CD14-positive monocyte (primary cell): ENCODE results near the gene NDUFS5. TPM values are rescaled to one million over a fixed set of nuclear protein-coding genes. Genes with fewer than 3 reads are reported as not detected.
A peak's percentile ranks its signal among the peaks of the same experiment; 100 is the strongest.

Experiments used
- DNase-seq, 3 donors: peaks; one replicate each; pipeline ENCODE4 v3.0.0-alpha.2; 2011 to 2022
- H2AFZ ChIP-seq: 2 replicates; pipeline ENCODE4 v1.6.0; 2012; ENCODE audit warnings: mild to moderate bottlenecking, low read depth, low read length, inconsistent platforms; ENCODE audit not compliant: insufficient read depth, poor library complexity, severe bottlenecking
- H3K27ac ChIP-seq, 2 donors: 1 replicate in 1 of 2; 2 replicates in 1 of 2; pipeline ENCODE4 v1.5.1; 2012 to 2013; ENCODE audit warnings: low read length in 2 of 2, control low read depth in 1 of 2, inconsistent platforms in 1 of 2, low read depth in 1 of 2, mild to moderate bottlenecking in 1 of 2
- H3K27me3 ChIP-seq, 2 donors: one replicate each; pipeline versions ENCODE4 v1.6.0 to v1.6.1; 2011 to 2013; ENCODE audit warnings: low read length in 2 of 2; ENCODE audit not compliant: control insufficient read depth in 2 of 2, insufficient read depth in 2 of 2
- H3K36me3 ChIP-seq, 2 donors: replicated peaks in 1 of 2; 1 replicate in 1 of 2; 2 replicates in 1 of 2; pipeline versions ENCODE4 v1.5.1 to v1.6.1; 2012 to 2013; ENCODE audit warnings: low read length in 2 of 2, control low read depth in 1 of 2, inconsistent platforms in 1 of 2, mild to moderate bottlenecking in 1 of 2; ENCODE audit not compliant: insufficient read depth in 2 of 2, control insufficient read depth in 1 of 2
- H3K4me1 ChIP-seq, 2 donors: 1 replicate in 1 of 2; 2 replicates in 1 of 2; pipeline versions ENCODE4 v1.5.1 to v1.6.1; 2012 to 2013; ENCODE audit warnings: low read length in 2 of 2, control low read depth in 1 of 2, inconsistent platforms in 1 of 2, mild to moderate bottlenecking in 1 of 2, moderate library complexity in 1 of 2; ENCODE audit not compliant: insufficient read depth in 2 of 2, control insufficient read depth in 1 of 2
- H3K4me2 ChIP-seq: replicated peaks from 2 replicates; pipeline ENCODE3; 2012; ENCODE audit warnings: low read length, moderate library complexity, mild to moderate bottlenecking; ENCODE audit not compliant: poor library complexity, severe bottlenecking; ENCODE audit errors: extremely low read depth
- H3K4me3 ChIP-seq, 3 experiments: fragments of 200-600 bp in 1 of 3; sonication (generic) in 1 of 3; replicated peaks in 1 of 3; 1 replicate in 2 of 3; 2 replicates in 1 of 3; pipeline ENCODE4 v1.5.1; 2011 to 2013; ENCODE audit warnings: low read length in 3 of 3, mild to moderate bottlenecking in 3 of 3, control low read depth in 2 of 3, low read depth in 2 of 3, inconsistent platforms in 1 of 3, moderate library complexity in 1 of 3
- H3K79me2 ChIP-seq: 2 replicates; pipeline ENCODE4 v1.6.0; 2012; ENCODE audit warnings: mild to moderate bottlenecking, control low read depth, inconsistent platforms, low read length, moderate library complexity; ENCODE audit not compliant: insufficient read depth
- H3K9ac ChIP-seq: 2 replicates; pipeline ENCODE4 v1.6.0; 2017; ENCODE audit warnings: low read length, mild to moderate bottlenecking; ENCODE audit not compliant: insufficient read depth, poor library complexity, severe bottlenecking
- H3K9me3 ChIP-seq, 2 donors: replicated peaks in 1 of 2; 1 replicate in 1 of 2; 2 replicates in 1 of 2; pipeline versions ENCODE4 v1.5.1 to v1.6.1; 2012 to 2013; ENCODE audit warnings: low read length in 2 of 2, control low read depth in 1 of 2; ENCODE audit not compliant: control insufficient read depth in 1 of 2, insufficient read depth in 1 of 2
- H4K20me1 ChIP-seq: 2 replicates; pipeline ENCODE4 v1.6.0; 2012; ENCODE audit warnings: mild to moderate bottlenecking, low read length, control low read depth, moderate library complexity; ENCODE audit not compliant: insufficient read depth
- H3K27ac Mint-ChIP-seq, 7 donors: one replicate each; pipeline ENCODE4 v1.8.0; 2020; ENCODE audit warnings: mild to moderate bottlenecking in 7 of 7, mixed read lengths in 7 of 7, moderate library complexity in 6 of 7, inconsistent platforms in 2 of 7
- H3K27me3 Mint-ChIP-seq, 3 donors: one replicate each; pipeline ENCODE4 v1.8.0; 2021 to 2022; ENCODE audit warnings: low read depth in 3 of 3, mild to moderate bottlenecking in 3 of 3, mixed read lengths in 3 of 3, moderate library complexity in 3 of 3, inconsistent platforms in 1 of 3
- H3K36me3 Mint-ChIP-seq, 2 donors: one replicate each; pipeline ENCODE4 v1.8.0; 2020; ENCODE audit warnings: mixed read lengths in 2 of 2, inconsistent platforms in 1 of 2, mild to moderate bottlenecking in 1 of 2
- H3K4me1 Mint-ChIP-seq: one replicate; pipeline ENCODE4 v1.8.0; 2020; ENCODE audit warnings: mild to moderate bottlenecking, mixed read lengths
- H3K4me3 Mint-ChIP-seq, 2 donors: one replicate each; pipeline ENCODE4 v1.8.0; 2020; ENCODE audit warnings: mild to moderate bottlenecking in 2 of 2, mixed read lengths in 2 of 2, moderate library complexity in 1 of 2
- H3K9me3 Mint-ChIP-seq, 7 donors: one replicate each; pipeline ENCODE4 v1.8.0; 2020 to 2022; ENCODE audit warnings: mixed read lengths in 7 of 7, mild to moderate bottlenecking in 6 of 7, moderate library complexity in 6 of 7, inconsistent platforms in 2 of 7
- CTCF ChIP-seq: fragments of 200-600 bp; IDR thresholded peaks from one replicate; pipeline ENCODE4 v1.8.0; 2022; ENCODE audit warnings: antibody characterized with exemption, mild to moderate bottlenecking
- WGBS: methylation state at CpG from one replicate; pipeline ENCODE4 v1.1.5; 2013; ENCODE audit warnings: missing lambda C conversion rate; ENCODE audit not compliant: insufficient coverage; 5-methylcytosine and 5-hydroxymethylcytosine counted together
- intact Hi-C, 2 donors: fragments of 100-400 bp; cut with micrococcal nuclease; formaldehyde crosslinking; loops; one replicate each; pipeline versions ENCODE4 v1.15.0 to v1.15.1; 2023
- polyA plus RNA-seq, 3 donors: library from polyadenylated mRNA; depleted of rRNA in 1 of 3; unstranded in 2 of 3; stranded (reverse) in 1 of 3; fragments of 300-500 nt in 2 of 3; fragments of >200 nt in 1 of 3; fragmentation: Illumina TruSeq in 2 of 3; gene quantifications; 1 replicate in 2 of 3; 2 replicates in 1 of 3; pipeline ENCODE4 v1.2.3, GENCODE V29; 2012 to 2021

The NDUFS5 gene
- polyA plus RNA-seq, 3 donors, result 119 to 463 (median 393) TPM

- Histone ChIP-seq H3K27me3 (no peaks in the 10 kb centered on the region), H3K79me2 (no peaks in the 10 kb centered on the region), H3K9ac (no peak overlapping the region), H3K4me2 (no peak overlapping the region), H2AFZ (no peak overlapping the region), H3K36me3 (no peaks in the 10 kb centered on the region), H3K9me3 (peaks cover 0 to 9% of the 10 kb centered on the region in 2 donors), H3K4me1 (peaks cover 13 to 14% of the 10 kb centered on the region in 2 donors), H4K20me1 (no peaks in the 10 kb centered on the region), H3K27ac (no peak overlapping the region), H3K4me3 (no peak overlapping the region)
- TF ChIP-seq CTCF, result no peak
- Mint-ChIP-seq H3K9me3 (peaks cover 0 to 13% (median 11%) of the 10 kb centered on the region in 7 donors), H3K27me3 (peaks cover 0 to 2% (median 2%) of the 10 kb centered on the region in 3 donors), H3K36me3 (no peaks in the 10 kb centered on the region), H3K4me3 (no peak overlapping the region), H3K4me1 (peaks cover 9% of the 10 kb centered on the region), H3K27ac (no peak overlapping the region)
- no peak for DNase-seq
- 100% methylated on average over 2 of the region's 4 CpGs for WGBS
- intact Hi-C loops, result no loop called here
Measured at GRCh38 chr1:39061951-39062350, 35.8 kb downstream of the NDUFS5 start.

- Histone ChIP-seq H3K36me3 (no peaks in the 10 kb centered on the region), H3K27me3 (no peaks in the 10 kb centered on the region), H3K4me1 (peaks cover 13 to 14% of the 10 kb centered on the region in 2 donors), H4K20me1 (no peaks in the 10 kb centered on the region), H3K27ac (peak overlapping the region in 1 of 2 donors; percentile 13), H2AFZ (no peak overlapping the region), H3K9me3 (peaks cover 0 to 9% of the 10 kb centered on the region in 2 donors), H3K9ac (no peak overlapping the region), H3K79me2 (no peaks in the 10 kb centered on the region), H3K4me3 (no peak overlapping the region), H3K4me2 (no peak overlapping the region)
- H3K4me3 Mint-ChIP-seq, result no peak overlapping the region
- H3K9me3 Mint-ChIP-seq, result peaks cover 0 to 13% (median 11%) of the 10 kb centered on the region in 7 donors
- H3K27me3 Mint-ChIP-seq, result peaks cover 0 to 2% (median 2%) of the 10 kb centered on the region in 3 donors
- intact Hi-C loops, result no loop called here
- no peak for TF ChIP-seq CTCF
- H3K27ac Mint-ChIP-seq, result peak overlapping the region in 6 of 7 donors; percentile 22 to 88 (median 66)
- no peaks in the 10 kb centered on the region for H3K36me3 Mint-ChIP-seq
- no peak for DNase-seq
- H3K4me1 Mint-ChIP-seq, result peaks cover 9% of the 10 kb centered on the region
- 90% methylated on average over 6 of the region's 7 CpGs for WGBS
Measured at GRCh38 chr1:39063191-39063590, 37.0 kb downstream of the NDUFS5 start.
